HepG2 (cell line): ENCODE measurements around the gene CYP26A1. TPM values are rescaled to one million over a fixed set of nuclear protein-coding genes. Genes with fewer than 3 reads are reported as not detected.

ENCODE experiments used
- CBFB ChIP-seq: sonication (generic); formaldehyde crosslinking; IDR thresholded peaks from 2 replicates; pipeline ENCODE4 v1.4.0; 2020; ENCODE audit warnings: missing genetic modification reagents
- CENPT ChIP-seq: sonication (generic); formaldehyde crosslinking; IDR thresholded peaks from 2 replicates; pipeline ENCODE4 v1.8.0; 2022; ENCODE audit warnings: low read depth, mild to moderate bottlenecking, moderate library complexity, missing genetic modification reagents
- HNRNPK ChIP-seq: fragments of 200-400 bp; formaldehyde crosslinking; IDR thresholded peaks from 2 replicates; pipeline ENCODE4 v1.6.1; 2018; ENCODE audit warnings: low read length, low read depth, moderate library complexity, mild to moderate bottlenecking; ENCODE audit not compliant: poor library complexity, severe bottlenecking
- HNRNPLL ChIP-seq: fragments of 200-400 bp; formaldehyde crosslinking; IDR thresholded peaks from 2 replicates; pipeline ENCODE4 v1.6.1; 2017; ENCODE audit warnings: mild to moderate bottlenecking, low read depth, low read length; ENCODE audit not compliant: poor library complexity, severe bottlenecking
- HOXA3 ChIP-seq: sonication (generic); formaldehyde crosslinking; IDR thresholded peaks from 2 replicates; pipeline ENCODE4 v1.5.0; 2020; ENCODE audit warnings: missing genetic modification reagents
- KLF16 ChIP-seq, 2 experiments: sonication (generic) in 1 of 2; formaldehyde crosslinking in 1 of 2; IDR thresholded peaks; 2 replicates each; pipeline versions ENCODE4 v1.6.1 to v1.8.0; 2016 to 2023; ENCODE audit warnings: missing genetic modification reagents in 2 of 2, missing compliant biosample characterization in 1 of 2
- NCOA5 ChIP-seq: sonication (generic); formaldehyde crosslinking; IDR thresholded peaks from 2 replicates; pipeline ENCODE4 v1.4.0; 2020; ENCODE audit warnings: missing genetic modification reagents
- SALL1 ChIP-seq: sonication (generic); formaldehyde crosslinking; IDR thresholded peaks from 2 replicates; pipeline ENCODE4 v1.8.0; 2022; ENCODE audit warnings: mild to moderate bottlenecking, missing genetic modification reagents
- ZMYM2 ChIP-seq: sonication (generic); formaldehyde crosslinking; IDR thresholded peaks from 2 replicates; pipeline ENCODE4 v1.8.0; 2022; ENCODE audit warnings: mild to moderate bottlenecking, missing genetic modification reagents
- ZNF496 ChIP-seq: sonication (generic); formaldehyde crosslinking; IDR thresholded peaks from 2 replicates; pipeline ENCODE4 v1.8.1; 2023; ENCODE audit warnings: mild to moderate bottlenecking, moderate library complexity, missing genetic modification reagents; ENCODE audit not compliant: insufficient replicate concordance
- ZNF629 ChIP-seq: sonication (generic); formaldehyde crosslinking; conservative IDR thresholded peaks from 2 replicates; pipeline ENCODE4 v1.5.0; 2020; ENCODE audit warnings: missing genetic modification reagents
- polyA plus RNA-seq, 8 experiments: library from polyadenylated mRNA; depleted of rRNA in 3 of 8; stranded (reverse) in 7 of 8; unstranded in 1 of 8; fragments of >200 nt; fragmentation: Illumina TruSeq in 4 of 8; extraction: Trizol in 4 of 8; gene quantifications; 2 replicates each; pipeline versions ENCODE4 v1.2.1 to v1.2.3, GENCODE V29; 2011 to 2016; ENCODE audit warnings: low read depth in 4 of 8, missing spikeins in 1 of 8, mixed read lengths in 1 of 8; ENCODE audit not compliant: insufficient read depth in 1 of 8
- total RNA-seq, 5 experiments: library from RNA; depleted of rRNA; stranded (reverse); fragments of >200 nt; fragmentation: Illumina TruSeq; extraction: Trizol; gene quantifications; 2 replicates each; pipeline ENCODE4 v1.2.3, GENCODE V29; 2016; ENCODE audit warnings: low read depth in 1 of 5
- TF ChIP-seq, protein P1 (sequence below): sonication (generic); formaldehyde crosslinking; IDR thresholded peaks from 2 replicates; pipeline ENCODE4 v1.4.0; 2020; ENCODE audit warnings: missing genetic modification reagents
- TF ChIP-seq, protein P2 (sequence below): sonication (generic); formaldehyde crosslinking; IDR thresholded peaks from 2 replicates; pipeline ENCODE4 v1.4.0; 2020; ENCODE audit warnings: missing genetic modification reagents
- TF ChIP-seq, protein P3 (sequence below): sonication (generic); formaldehyde crosslinking; conservative IDR thresholded peaks from 2 replicates; pipeline ENCODE4 v1.8.0; 2022; ENCODE audit warnings: mild to moderate bottlenecking, moderate library complexity, missing genetic modification reagents
- TF ChIP-seq, protein P4 (sequence below): sonication (generic); formaldehyde crosslinking; IDR thresholded peaks from 2 replicates; pipeline ENCODE4 v1.8.0; 2022; ENCODE audit warnings: mild to moderate bottlenecking, missing genetic modification reagents, moderate library complexity

The CYP26A1 gene
- total and polyA plus RNA-seq, 2 of the 13 experiments (the other 11 are each of a cell fraction or from before 2014, with no cell fraction given), result 0.15 TPM; not detected in 1

DNA sequence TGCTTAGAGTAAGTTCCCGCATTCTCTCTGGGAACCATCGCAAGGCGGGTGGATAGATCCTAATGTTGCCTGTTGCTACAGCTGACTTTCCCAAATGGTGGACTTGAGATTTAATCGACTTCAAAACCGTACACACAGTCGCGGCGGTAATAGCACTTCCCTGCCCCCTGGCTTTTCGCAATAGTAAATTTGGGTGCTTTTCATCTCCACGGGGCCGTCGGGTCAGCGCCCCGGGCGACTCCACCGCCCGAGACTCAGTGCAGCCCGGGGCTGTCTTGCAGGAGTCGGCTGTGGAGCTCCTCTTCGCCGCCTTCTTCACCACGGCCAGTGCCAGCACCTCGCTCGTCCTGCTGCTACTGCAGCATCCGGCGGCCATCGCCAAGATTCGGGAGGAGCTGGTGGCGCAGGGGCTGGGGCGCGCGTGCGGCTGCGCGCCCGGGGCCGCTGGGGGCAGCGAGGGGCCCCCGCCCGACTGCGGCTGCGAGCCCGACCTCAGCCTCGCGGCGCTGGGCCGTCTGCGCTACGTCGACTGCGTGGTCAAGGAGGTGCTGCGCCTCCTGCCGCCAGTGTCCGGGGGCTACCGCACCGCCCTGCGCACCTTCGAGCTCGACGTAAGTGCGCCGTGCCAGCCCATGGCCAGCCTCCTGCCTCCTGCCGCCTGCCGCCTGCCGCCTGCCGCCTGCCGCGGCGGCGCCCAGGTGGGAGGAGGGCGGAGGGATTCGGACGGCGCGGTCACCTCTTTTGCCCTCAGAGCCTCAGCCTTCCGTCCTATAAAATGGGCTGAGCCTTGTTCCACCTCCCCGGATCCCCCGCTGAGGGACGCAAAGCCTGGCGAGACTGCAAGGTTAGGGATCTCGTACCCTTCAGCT is 7.8 kb upstream of the CYP26A1 start (continued):
- TF ChIP-seq, protein P1, sequence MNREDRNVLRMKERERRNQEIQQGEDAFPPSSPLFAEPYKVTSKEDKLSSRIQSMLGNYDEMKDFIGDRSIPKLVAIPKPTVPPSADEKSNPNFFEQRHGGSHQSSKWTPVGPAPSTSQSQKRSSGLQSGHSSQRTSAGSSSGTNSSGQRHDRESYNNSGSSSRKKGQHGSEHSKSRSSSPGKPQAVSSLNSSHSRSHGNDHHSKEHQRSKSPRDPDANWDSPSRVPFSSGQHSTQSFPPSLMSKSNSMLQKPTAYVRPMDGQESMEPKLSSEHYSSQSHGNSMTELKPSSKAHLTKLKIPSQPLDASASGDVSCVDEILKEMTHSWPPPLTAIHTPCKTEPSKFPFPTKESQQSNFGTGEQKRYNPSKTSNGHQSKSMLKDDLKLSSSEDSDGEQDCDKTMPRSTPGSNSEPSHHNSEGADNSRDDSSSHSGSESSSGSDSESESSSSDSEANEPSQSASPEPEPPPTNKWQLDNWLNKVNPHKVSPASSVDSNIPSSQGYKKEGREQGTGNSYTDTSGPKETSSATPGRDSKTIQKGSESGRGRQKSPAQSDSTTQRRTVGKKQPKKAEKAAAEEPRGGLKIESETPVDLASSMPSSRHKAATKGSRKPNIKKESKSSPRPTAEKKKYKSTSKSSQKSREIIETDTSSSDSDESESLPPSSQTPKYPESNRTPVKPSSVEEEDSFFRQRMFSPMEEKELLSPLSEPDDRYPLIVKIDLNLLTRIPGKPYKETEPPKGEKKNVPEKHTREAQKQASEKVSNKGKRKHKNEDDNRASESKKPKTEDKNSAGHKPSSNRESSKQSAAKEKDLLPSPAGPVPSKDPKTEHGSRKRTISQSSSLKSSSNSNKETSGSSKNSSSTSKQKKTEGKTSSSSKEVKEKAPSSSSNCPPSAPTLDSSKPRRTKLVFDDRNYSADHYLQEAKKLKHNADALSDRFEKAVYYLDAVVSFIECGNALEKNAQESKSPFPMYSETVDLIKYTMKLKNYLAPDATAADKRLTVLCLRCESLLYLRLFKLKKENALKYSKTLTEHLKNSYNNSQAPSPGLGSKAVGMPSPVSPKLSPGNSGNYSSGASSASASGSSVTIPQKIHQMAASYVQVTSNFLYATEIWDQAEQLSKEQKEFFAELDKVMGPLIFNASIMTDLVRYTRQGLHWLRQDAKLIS (CRISPR knock-in tag), result no peak
- TF ChIP-seq, protein P2, sequence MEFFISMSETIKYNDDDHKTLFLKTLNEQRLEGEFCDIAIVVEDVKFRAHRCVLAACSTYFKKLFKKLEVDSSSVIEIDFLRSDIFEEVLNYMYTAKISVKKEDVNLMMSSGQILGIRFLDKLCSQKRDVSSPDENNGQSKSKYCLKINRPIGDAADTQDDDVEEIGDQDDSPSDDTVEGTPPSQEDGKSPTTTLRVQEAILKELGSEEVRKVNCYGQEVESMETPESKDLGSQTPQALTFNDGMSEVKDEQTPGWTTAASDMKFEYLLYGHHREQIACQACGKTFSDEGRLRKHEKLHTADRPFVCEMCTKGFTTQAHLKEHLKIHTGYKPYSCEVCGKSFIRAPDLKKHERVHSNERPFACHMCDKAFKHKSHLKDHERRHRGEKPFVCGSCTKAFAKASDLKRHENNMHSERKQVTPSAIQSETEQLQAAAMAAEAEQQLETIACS (CRISPR knock-in tag), result no peak
- TF ChIP-seq ZMYM2 (CRISPR knock-in tag), result no peak
- TF ChIP-seq ZNF629 (CRISPR knock-in tag), result peak; percentile 88
- TF ChIP-seq, protein P3, sequence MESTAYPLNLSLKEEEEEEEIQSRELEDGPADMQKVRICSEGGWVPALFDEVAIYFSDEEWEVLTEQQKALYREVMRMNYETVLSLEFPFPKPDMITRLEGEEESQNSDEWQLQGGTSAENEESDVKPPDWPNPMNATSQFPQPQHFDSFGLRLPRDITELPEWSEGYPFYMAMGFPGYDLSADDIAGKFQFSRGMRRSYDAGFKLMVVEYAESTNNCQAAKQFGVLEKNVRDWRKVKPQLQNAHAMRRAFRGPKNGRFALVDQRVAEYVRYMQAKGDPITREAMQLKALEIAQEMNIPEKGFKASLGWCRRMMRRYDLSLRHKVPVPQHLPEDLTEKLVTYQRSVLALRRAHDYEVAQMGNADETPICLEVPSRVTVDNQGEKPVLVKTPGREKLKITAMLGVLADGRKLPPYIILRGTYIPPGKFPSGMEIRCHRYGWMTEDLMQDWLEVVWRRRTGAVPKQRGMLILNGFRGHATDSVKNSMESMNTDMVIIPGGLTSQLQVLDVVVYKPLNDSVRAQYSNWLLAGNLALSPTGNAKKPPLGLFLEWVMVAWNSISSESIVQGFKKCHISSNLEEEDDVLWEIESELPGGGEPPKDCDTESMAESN, result no peak
- peak; percentile 96 for TF ChIP-seq HNRNPLL
- no peak for TF ChIP-seq CENPT
- no peak for TF ChIP-seq SALL1 (CRISPR knock-in tag)
- TF ChIP-seq NCOA5 (CRISPR knock-in tag), result no peak
- TF ChIP-seq ZNF496, result no peak
- TF ChIP-seq CBFB (CRISPR knock-in tag), result no peak
- 0 out of 2 replicates have a peak, but pooled peaks have one; percentile 30 for TF ChIP-seq HOXA3 (CRISPR knock-in tag)
- TF ChIP-seq KLF16 (CRISPR knock-in tag; IDR thresholded peaks at IDR 0.05), result no peak
- TF ChIP-seq, protein P4, sequence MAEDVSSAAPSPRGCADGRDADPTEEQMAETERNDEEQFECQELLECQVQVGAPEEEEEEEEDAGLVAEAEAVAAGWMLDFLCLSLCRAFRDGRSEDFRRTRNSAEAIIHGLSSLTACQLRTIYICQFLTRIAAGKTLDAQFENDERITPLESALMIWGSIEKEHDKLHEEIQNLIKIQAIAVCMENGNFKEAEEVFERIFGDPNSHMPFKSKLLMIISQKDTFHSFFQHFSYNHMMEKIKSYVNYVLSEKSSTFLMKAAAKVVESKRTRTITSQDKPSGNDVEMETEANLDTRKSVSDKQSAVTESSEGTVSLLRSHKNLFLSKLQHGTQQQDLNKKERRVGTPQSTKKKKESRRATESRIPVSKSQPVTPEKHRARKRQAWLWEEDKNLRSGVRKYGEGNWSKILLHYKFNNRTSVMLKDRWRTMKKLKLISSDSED (CRISPR knock-in tag), result no peak
- TF ChIP-seq HNRNPK, result no peak
